ENCODE results near the gene POLR2L. TPM values are rescaled to one million over a fixed set of nuclear protein-coding genes. Genes with fewer than 3 reads are reported as not detected.

POLR2L gene
- total RNA-seq, 2 donors from 2014 or later, result 64.5 to 91.1 TPM

- H3K27me3 ChIP-seq (replicated peaks; ENCODE audit: insufficient read depth), result no peaks in the 10 kb centered on the region
- intact Hi-C loops (cut with DNase I), result no loop called here
- TF ChIP-seq POLR2A (IDR thresholded peaks at IDR 0.05) (no peak), CTCF (IDR thresholded peaks at IDR 0.05) (no peak), POLR2AphosphoS5 (IDR thresholded peaks at IDR 0.05) (no peak)
- H3K4me3 ChIP-seq, result no peak overlapping the region
- no peaks in the 10 kb centered on the region for H3K36me3 ChIP-seq
- H3K4me1 ChIP-seq (replicated peaks), result no peaks in the 10 kb centered on the region
- no peak overlapping the region for H3K27ac ChIP-seq
- H3K9me3 ChIP-seq, result no peaks in the 10 kb centered on the region
- 62% methylated on average over 9 of the region's 9 CpGs for WGBS
- DNase-seq (ENCODE audit: low spot score), result no peak
Observed at GRCh38 chr11:871472-871871, 29.1 kb upstream of the POLR2L start.

GRCh38 chr11:870418-870817, 28.1 kb upstream of the POLR2L start:
- no peaks in the 10 kb centered on the region for H3K36me3 ChIP-seq
- intact Hi-C loops (cut with DNase I), result no loop called here
- WGBS, result 83% methylated on average over 8 of the region's 8 CpGs

GRCh38 chr11:870127-870413, 27.7 kb upstream of the POLR2L start:
- no peak for DNase-seq (ENCODE audit: low spot score)
- WGBS, result 66% methylated on average over 8 of the region's 8 CpGs

More at GRCh38 chr11:870418-870817, 28.1 kb upstream of the POLR2L start:
- DNase-seq (ENCODE audit: low spot score), result no peak
- Histone ChIP-seq H3K27ac (no peak overlapping the region), H3K4me1 (replicated peaks) (no peaks in the 10 kb centered on the region), H3K9me3 (no peaks in the 10 kb centered on the region), H3K27me3 (replicated peaks; ENCODE audit: insufficient read depth) (no peaks in the 10 kb centered on the region), H3K4me3 (no peak overlapping the region)
- TF ChIP-seq POLR2AphosphoS5 (IDR thresholded peaks at IDR 0.05) (no peak), CTCF (IDR thresholded peaks at IDR 0.05) (no peak), POLR2A (IDR thresholded peaks at IDR 0.05) (no peak)

GRCh38 chr11:869399-870126, 27.2 kb upstream of the POLR2L start:
- TF ChIP-seq POLR2AphosphoS5 (IDR thresholded peaks at IDR 0.05) (no peak), POLR2A (IDR thresholded peaks at IDR 0.05) (no peak), CTCF (IDR thresholded peaks at IDR 0.05) (no peak)
- Histone ChIP-seq H3K4me1 (replicated peaks) (no peaks in the 10 kb centered on the region), H3K9me3 (no peaks in the 10 kb centered on the region), H3K27ac (no peak overlapping the region), H3K27me3 (replicated peaks; ENCODE audit: insufficient read depth) (no peaks in the 10 kb centered on the region), H3K36me3 (no peaks in the 10 kb centered on the region), H3K4me3 (no peak overlapping the region)
- intact Hi-C loops (cut with DNase I), result no loop called here
- 76% methylated on average over 21 of the region's 25 CpGs for WGBS
- DNase-seq (ENCODE audit: low spot score), result no peak

More at GRCh38 chr11:870127-870413, 27.7 kb upstream of the POLR2L start:
- Histone ChIP-seq H3K27me3 (replicated peaks; ENCODE audit: insufficient read depth) (no peaks in the 10 kb centered on the region), H3K27ac (no peak overlapping the region), H3K4me1 (replicated peaks) (no peaks in the 10 kb centered on the region), H3K4me3 (no peak overlapping the region), H3K36me3 (no peaks in the 10 kb centered on the region), H3K9me3 (no peaks in the 10 kb centered on the region)
- no peak for TF ChIP-seq CTCF (IDR thresholded peaks at IDR 0.05)
- no peak for TF ChIP-seq POLR2A (IDR thresholded peaks at IDR 0.05)
- no peak for TF ChIP-seq POLR2AphosphoS5 (IDR thresholded peaks at IDR 0.05)
- intact Hi-C loops (cut with DNase I), result no loop called here

GRCh38 chr11:868802-869201, 26.5 kb upstream of the POLR2L start:
- no peaks in the 10 kb centered on the region for H3K36me3 ChIP-seq
- no peaks in the 10 kb centered on the region for H3K9me3 ChIP-seq
- 86% methylated on average over 12 of the region's 12 CpGs for WGBS
- no peak overlapping the region for H3K4me3 ChIP-seq
- DNase-seq (ENCODE audit: low spot score), result no peak
- intact Hi-C loops (cut with DNase I), result no loop called here
- H3K27me3 ChIP-seq (replicated peaks; ENCODE audit: insufficient read depth), result no peaks in the 10 kb centered on the region
- H3K27ac ChIP-seq, result no peak overlapping the region
- no peaks in the 10 kb centered on the region for H3K4me1 ChIP-seq (replicated peaks)
- TF ChIP-seq POLR2AphosphoS5 (IDR thresholded peaks at IDR 0.05) (no peak), POLR2A (IDR thresholded peaks at IDR 0.05) (no peak), CTCF (IDR thresholded peaks at IDR 0.05) (no peak)
